Neural crest cell (in vitro differentiated cells): ENCODE data around the gene BTN2A1. TPM values are rescaled to one million over a fixed set of nuclear protein-coding genes. Genes with fewer than 3 reads are reported as not detected.
A peak's percentile ranks its signal among the peaks of the same experiment; 100 is the strongest.

ENCODE experiments used
- DNase-seq: peaks from one replicate; pipeline ENCODE4 v3.0.0; 2021; ENCODE audit warnings: low read depth, mixed read lengths, low spot score
- H3K27ac Mint-ChIP-seq: one replicate; pipeline ENCODE4 v1.8.0; 2021; ENCODE audit warnings: mild to moderate bottlenecking, mixed read lengths; ENCODE audit not compliant: unreplicated experiment
- H3K27me3 Mint-ChIP-seq: 2 replicates; pipeline ENCODE4 v1.8.0; 2021; ENCODE audit warnings: low read depth, mild to moderate bottlenecking, mixed read lengths
- H3K36me3 Mint-ChIP-seq: 2 replicates; pipeline ENCODE4 v1.8.0; 2021; ENCODE audit warnings: low read depth, mild to moderate bottlenecking, mixed read lengths
- H3K4me1 Mint-ChIP-seq: 2 replicates; pipeline ENCODE4 v1.8.0; 2021; ENCODE audit warnings: mixed read lengths
- H3K4me3 Mint-ChIP-seq: one replicate; pipeline ENCODE4 v1.8.0; 2021; ENCODE audit warnings: mild to moderate bottlenecking, mixed read lengths
- H3K9me3 Mint-ChIP-seq: 2 replicates; pipeline ENCODE4 v1.8.0; 2021; ENCODE audit warnings: mixed read lengths
- long read RNA-seq: library from polyadenylated mRNA; unstranded; transcript quantifications from one replicate; pipeline ENCODE4 v2.0.0, GENCODE V29; 2020
- total RNA-seq: library from RNA; stranded (reverse); gene quantifications from 2 replicates; pipeline ENCODE4 v1.2.1, GENCODE V29; 2021
- TF ChIP-seq, protein P1 (sequence below): fragments of 200-600 bp; sonication (generic); conservative IDR thresholded peaks from 2 replicates; pipeline ENCODE4 v1.5.0; 2021; ENCODE audit warnings: antibody characterized with exemption, mild to moderate bottlenecking

Gene BTN2A1
- 25.2 and 25.8 TPM in 2 replicates for total RNA-seq
- long read RNA-seq, transcript BTN2A1-207 (7 exons, 2,845 nt), result minor isoform, 8 of 83 reads
- long read RNA-seq, transcript BTN2A1-203 (8 exons, 3,113 nt), result minor isoform, 7 of 83 reads
- long read RNA-seq, transcript BTN2A1-201 (8 exons, 2,920 nt), result major isoform, 14 of 83 reads
- long read RNA-seq, partial matches to known transcripts, result 13 of 83 reads
- long read RNA-seq, other reads (novel, unspliced or antisense), result 37 of 83 reads

DNA sequence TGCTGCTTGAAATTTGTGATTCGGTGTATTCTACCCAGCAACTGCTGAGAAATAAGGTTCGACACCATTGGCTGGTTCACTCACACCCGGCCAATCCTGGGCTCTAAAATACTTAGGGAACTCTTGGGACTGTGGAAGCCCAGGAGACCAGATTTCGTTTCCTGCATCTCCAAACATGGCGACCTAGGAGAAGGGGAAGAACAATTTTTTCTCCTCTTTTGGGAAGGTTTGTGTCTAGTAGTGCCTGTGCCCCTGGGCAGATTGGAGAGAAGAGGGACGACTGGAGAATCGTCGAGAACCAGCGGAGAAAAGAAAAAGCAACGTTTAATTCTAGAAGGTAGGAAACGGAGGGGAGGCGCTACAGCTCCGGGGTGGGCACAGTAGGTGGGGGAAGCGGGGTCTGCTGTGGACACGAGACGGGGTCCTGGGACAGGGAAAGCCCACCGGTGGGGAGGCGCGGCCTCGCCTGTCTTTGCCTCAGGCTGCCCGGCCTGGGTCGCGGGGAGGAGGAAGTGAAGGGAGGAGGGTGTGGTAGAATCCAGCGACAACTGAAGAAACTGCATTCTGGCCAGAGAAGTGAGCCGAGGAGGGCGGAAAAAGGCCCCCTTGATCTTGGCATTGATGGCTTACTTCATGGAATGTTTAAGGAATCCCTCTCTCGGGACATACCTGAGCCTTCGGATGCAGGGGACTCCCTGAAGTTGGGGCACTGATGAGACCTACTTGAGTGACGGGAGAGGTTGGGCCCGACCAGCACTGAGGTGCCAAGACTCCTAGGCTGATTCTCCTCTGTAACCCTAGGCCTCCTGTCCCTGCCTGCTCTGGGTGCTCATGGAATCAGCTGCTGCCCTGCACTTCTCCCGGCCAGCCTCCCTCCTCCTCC lies at the start of gene BTN2A1:
Gene BTN2A1 (plus strand): TSS at position 150 of the 883 bp plus-strand sequence. CDS start 682 bp downstream, at position 832.
- DNase-seq, result peak; percentile 56
- Mint-ChIP-seq H3K27me3 (no peaks in the 10 kb centered on the region), H3K36me3 (peaks cover 14% of the 10 kb centered on the region), H3K4me1 (peaks cover 36% of the 10 kb centered on the region), H3K9me3 (no peaks in the 10 kb centered on the region), H3K4me3 (peak within 1 kb of the TSS; percentile 98), H3K27ac (peak within 1 kb of the TSS; percentile 99)
- TF ChIP-seq, protein P1, sequence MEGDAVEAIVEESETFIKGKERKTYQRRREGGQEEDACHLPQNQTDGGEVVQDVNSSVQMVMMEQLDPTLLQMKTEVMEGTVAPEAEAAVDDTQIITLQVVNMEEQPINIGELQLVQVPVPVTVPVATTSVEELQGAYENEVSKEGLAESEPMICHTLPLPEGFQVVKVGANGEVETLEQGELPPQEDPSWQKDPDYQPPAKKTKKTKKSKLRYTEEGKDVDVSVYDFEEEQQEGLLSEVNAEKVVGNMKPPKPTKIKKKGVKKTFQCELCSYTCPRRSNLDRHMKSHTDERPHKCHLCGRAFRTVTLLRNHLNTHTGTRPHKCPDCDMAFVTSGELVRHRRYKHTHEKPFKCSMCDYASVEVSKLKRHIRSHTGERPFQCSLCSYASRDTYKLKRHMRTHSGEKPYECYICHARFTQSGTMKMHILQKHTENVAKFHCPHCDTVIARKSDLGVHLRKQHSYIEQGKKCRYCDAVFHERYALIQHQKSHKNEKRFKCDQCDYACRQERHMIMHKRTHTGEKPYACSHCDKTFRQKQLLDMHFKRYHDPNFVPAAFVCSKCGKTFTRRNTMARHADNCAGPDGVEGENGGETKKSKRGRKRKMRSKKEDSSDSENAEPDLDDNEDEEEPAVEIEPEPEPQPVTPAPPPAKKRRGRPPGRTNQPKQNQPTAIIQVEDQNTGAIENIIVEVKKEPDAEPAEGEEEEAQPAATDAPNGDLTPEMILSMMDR, result no peak

DNA sequence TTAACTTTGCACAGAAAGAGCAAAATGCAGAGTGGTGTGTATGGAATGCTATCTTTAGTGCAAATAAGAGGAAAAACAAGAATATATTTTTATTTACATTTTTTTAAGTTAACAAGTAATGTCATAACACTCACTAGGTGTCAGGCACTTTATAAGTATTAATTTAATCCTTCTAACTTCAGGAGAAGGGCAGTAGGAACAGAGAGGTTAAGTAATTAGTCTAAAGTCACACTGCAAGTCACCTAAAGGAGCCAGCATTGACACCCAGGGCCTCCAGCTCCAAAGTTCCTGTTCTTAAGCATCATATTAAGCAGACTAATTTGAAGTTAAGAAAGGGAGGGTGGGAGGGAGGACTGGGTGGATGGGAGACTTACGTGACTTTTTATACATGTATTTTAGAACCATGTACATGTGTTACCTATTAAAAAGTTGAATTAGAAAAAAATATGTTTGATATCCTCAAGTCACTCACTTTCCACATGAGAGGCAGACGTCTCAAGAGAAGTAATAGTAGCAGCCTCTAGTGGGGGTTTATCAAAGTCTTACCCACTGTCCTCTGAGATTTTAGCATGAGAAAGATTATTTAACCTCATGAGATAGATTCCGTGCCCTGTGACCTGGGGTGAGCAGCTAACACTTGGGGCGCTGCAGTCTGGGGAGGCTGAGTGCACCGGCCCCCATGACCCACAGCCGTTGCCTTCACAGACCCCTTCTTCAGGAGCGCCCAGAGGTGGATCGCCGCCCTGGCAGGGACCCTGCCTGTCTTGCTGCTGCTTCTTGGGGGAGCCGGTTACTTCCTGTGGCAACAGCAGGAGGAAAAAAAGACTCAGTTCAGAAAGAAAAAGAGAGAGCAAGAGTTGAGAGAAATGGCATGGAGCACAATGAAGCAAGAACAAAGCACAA lies 48.7 kb upstream of the BTN2A1 start:
- Mint-ChIP-seq H3K9me3 (no peaks in the 10 kb centered on the region), H3K36me3 (peaks cover 9% of the 10 kb centered on the region), H3K27ac (no peak overlapping the region), H3K27me3 (no peaks in the 10 kb centered on the region), H3K4me1 (peaks cover 21% of the 10 kb centered on the region), H3K4me3 (no peak overlapping the region)
- TF ChIP-seq, protein P1, result no peak
- no peak for DNase-seq

DNA sequence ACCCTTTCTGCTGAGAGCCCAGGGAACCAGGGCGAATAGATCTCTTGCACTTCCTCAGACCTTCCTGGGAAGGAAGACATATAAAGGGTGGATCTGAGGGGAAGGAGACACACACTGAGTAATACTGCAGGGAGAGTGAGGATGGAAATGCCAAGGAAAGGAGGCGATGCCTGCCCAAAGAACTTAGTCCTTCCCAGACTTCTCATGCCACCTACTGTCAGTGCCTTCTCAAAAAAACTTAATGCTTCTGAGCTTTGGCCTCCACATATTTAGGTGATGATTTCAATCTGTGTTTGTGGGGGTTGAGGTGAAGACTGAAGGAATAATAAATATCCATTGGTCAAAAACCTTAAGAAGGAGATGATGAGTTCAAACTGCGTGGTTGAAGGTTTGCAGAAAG lies 46.0 kb upstream of the BTN2A1 start:
- Mint-ChIP-seq H3K9me3 (peaks cover 2% of the 10 kb centered on the region), H3K4me1 (peaks cover 13% of the 10 kb centered on the region), H3K4me3 (no peak overlapping the region), H3K27me3 (no peaks in the 10 kb centered on the region), H3K27ac (no peak overlapping the region), H3K36me3 (peaks cover 9% of the 10 kb centered on the region)
- TF ChIP-seq, protein P1, result no peak
- DNase-seq, result no peak

DNA sequence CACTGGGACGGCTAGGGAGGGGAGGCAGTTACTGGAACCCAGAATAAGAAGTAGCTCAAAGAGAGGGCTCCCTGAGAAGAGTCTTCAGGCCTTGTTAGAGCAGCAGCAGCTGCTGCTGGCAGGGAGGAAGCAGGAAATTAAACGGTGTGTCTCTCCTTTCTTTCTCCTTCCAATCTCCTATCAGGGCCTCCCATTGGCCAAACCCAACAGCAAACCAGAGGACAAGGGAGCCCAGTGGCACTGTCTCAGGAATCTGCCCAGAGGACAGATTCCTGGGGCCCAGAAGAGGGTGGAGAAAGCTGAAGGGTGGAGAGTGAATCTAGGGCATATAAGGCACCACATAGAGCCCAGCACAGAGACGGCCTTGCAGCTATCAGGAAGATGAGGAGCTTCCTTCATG lies 45.5 kb upstream of the BTN2A1 start:
- peaks cover 8% of the 10 kb centered on the region for H3K4me1 Mint-ChIP-seq
- H3K27me3 Mint-ChIP-seq, result no peaks in the 10 kb centered on the region
- TF ChIP-seq, protein P1, result no peak
- DNase-seq, result no peak
- no peak overlapping the region for H3K4me3 Mint-ChIP-seq
- H3K9me3 Mint-ChIP-seq, result peaks cover 5% of the 10 kb centered on the region
- H3K27ac Mint-ChIP-seq, result no peak overlapping the region
- peaks cover 10% of the 10 kb centered on the region for H3K36me3 Mint-ChIP-seq

DNA sequence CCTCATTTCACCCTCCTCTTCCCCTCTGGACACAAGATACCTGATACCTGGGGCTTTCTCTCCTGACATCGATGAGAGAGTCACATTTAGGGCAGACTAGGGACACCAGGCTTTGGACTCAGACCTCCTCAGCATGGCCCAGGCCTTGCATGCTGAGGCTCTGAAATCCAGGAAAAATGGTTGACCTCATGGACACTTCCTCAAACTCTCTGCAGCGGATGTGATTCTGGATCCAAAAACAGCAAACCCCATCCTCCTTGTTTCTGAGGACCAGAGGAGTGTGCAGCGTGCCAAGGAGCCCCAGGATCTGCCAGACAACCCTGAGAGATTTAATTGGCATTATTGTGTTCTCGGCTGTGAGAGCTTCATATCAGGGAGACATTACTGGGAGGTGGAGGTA lies 44.8 kb upstream of the BTN2A1 start:
- TF ChIP-seq, protein P1, result no peak
- H3K27me3 Mint-ChIP-seq, result no peaks in the 10 kb centered on the region
- H3K9me3 Mint-ChIP-seq, result peaks cover 8% of the 10 kb centered on the region
- H3K4me1 Mint-ChIP-seq, result peaks cover under 1% of the 10 kb centered on the region
- H3K36me3 Mint-ChIP-seq, result peaks cover 13% of the 10 kb centered on the region
- no peak overlapping the region for H3K27ac Mint-ChIP-seq
- H3K4me3 Mint-ChIP-seq, result no peak overlapping the region
- no peak for DNase-seq
